H1 (cell line): Measurements from ENCODE around the gene CNOT1. TPM values are rescaled to one million over a fixed set of nuclear protein-coding genes. Genes with fewer than 3 reads are reported as not detected.

Source experiments
- CTCF ChIA-PET: fragments of 300-600 bp; sonication (Branson Sonifier 250); formaldehyde crosslinking; loops from one replicate; lab custom pipeline; 2021; ENCODE audit not compliant: partially characterized antibody; lab: Charles Lee
- POLR2A ChIA-PET: fragments of 300-600 bp; sonication (Branson Sonifier 250); formaldehyde crosslinking; loops from one replicate; lab custom pipeline; 2021; ENCODE audit warnings: inconsistent platforms; ENCODE audit not compliant: partially characterized antibody; lab: Charles Lee
- DNase-seq, 2 experiments: peaks; one replicate each; pipeline versions ENCODE4 v3.0.0 to v3.0.0-alpha.2; 2010 to 2022; ENCODE audit warnings: low spot score in 2 of 2, low read depth in 1 of 2, mixed read lengths in 1 of 2
- FAIRE-seq: peaks from 2 replicates; lab custom pipeline; 2011; peaks lifted over from hg19 to GRCh38; lab: Jason Lieb, UNC
- H2AFZ ChIP-seq: 2 replicates; pipeline ENCODE4 v1.8.1; 2012; ENCODE audit warnings: low read length, inconsistent platforms
- H2AK5ac ChIP-seq: 2 replicates; pipeline ENCODE4 v1.6.1; 2013; ENCODE audit warnings: low read depth, low read length
- H2BK120ac ChIP-seq: replicated peaks from 2 replicates; pipeline ENCODE3; 2013; ENCODE audit warnings: low read depth, low read length, inconsistent platforms
- H2BK12ac ChIP-seq: 2 replicates; pipeline ENCODE4 v1.6.1; 2013; ENCODE audit warnings: low read depth, low read length
- H2BK15ac ChIP-seq: 2 replicates; pipeline ENCODE4 v1.6.1; 2013; ENCODE audit warnings: low read length
- H2BK20ac ChIP-seq: 2 replicates; pipeline ENCODE4 v1.6.1; 2013; ENCODE audit warnings: low read length
- H2BK5ac ChIP-seq: 2 replicates; pipeline ENCODE4 v1.6.1; 2013; ENCODE audit warnings: low read depth, low read length
- H3K14ac ChIP-seq: 2 replicates; pipeline ENCODE4 v1.6.1; 2013; ENCODE audit warnings: inconsistent platforms; ENCODE audit not compliant: insufficient read length
- H3K18ac ChIP-seq: 2 replicates; pipeline ENCODE4 v1.6.1; 2013; ENCODE audit warnings: low read length; ENCODE audit errors: extremely low read depth
- H3K23ac ChIP-seq: 2 replicates; pipeline ENCODE4 v1.6.1; 2013; ENCODE audit warnings: inconsistent platforms; ENCODE audit not compliant: insufficient read length
- H3K23me2 ChIP-seq: 2 replicates; pipeline ENCODE4 v1.6.1; 2013; ENCODE audit warnings: low read depth, low read length
- H3K27ac ChIP-seq: 2 replicates; pipeline ENCODE4 v1.6.1; 2011; ENCODE audit warnings: low read depth, low read length, inconsistent platforms
- H3K27me3 ChIP-seq, 4 experiments: replicated peaks in 1 of 4; 1 replicate in 1 of 4; 2 replicates in 3 of 4; pipeline versions ENCODE4 v1.6.1 to v1.8.1; 2011 to 2013; ENCODE audit warnings: low read length in 3 of 4, mild to moderate bottlenecking in 3 of 4, inconsistent platforms in 2 of 4, mixed read lengths in 2 of 4, moderate library complexity in 1 of 4; ENCODE audit not compliant: control insufficient read depth in 3 of 4, insufficient read depth in 3 of 4; ENCODE audit errors: extremely low read depth in 1 of 4
- H3K36me3 ChIP-seq, 4 experiments: 2 replicates each; pipeline versions ENCODE4 v1.6.1 to v1.8.1; 2011 to 2013; ENCODE audit warnings: mild to moderate bottlenecking in 4 of 4, low read length in 3 of 4, moderate library complexity in 2 of 4, control low read depth in 1 of 4, inconsistent platforms in 1 of 4; ENCODE audit not compliant: insufficient read depth in 4 of 4, control insufficient read depth in 2 of 4
- H3K4ac ChIP-seq: replicated peaks from 2 replicates; pipeline ENCODE3; 2013; ENCODE audit warnings: low read length, low read depth, mixed read lengths, inconsistent platforms; ENCODE audit not compliant: insufficient read length
- H3K4me1 ChIP-seq, 4 experiments: replicated peaks in 1 of 4; 1 replicate in 1 of 4; 2 replicates in 3 of 4; pipeline versions ENCODE4 v1.6.1 to v1.8.1; 2011 to 2013; ENCODE audit warnings: low read length in 3 of 4, inconsistent platforms in 2 of 4, mixed read lengths in 1 of 4; ENCODE audit not compliant: insufficient read depth in 4 of 4, control insufficient read depth in 3 of 4
- H3K4me2 ChIP-seq, 2 experiments: 2 replicates each; pipeline versions ENCODE4 v1.6.1 to v1.8.1; 2011 to 2013; ENCODE audit warnings: low read depth in 2 of 2, low read length in 2 of 2, control low read depth in 1 of 2, inconsistent platforms in 1 of 2, mild to moderate bottlenecking in 1 of 2; ENCODE audit not compliant: insufficient read depth in 1 of 2
- H3K4me3 ChIP-seq, 4 experiments: fragments of 200-600, 300-600 bp in 1 of 4; sonication (generic), shearing (Covaris generic), sonication (Bioruptor Twin) in 1 of 4; 2 replicates each; pipeline versions ENCODE4 v1.5.1 to v1.8.1; 2011 to 2016; ENCODE audit warnings: low read length in 4 of 4, low read depth in 3 of 4, control low read depth in 2 of 4, inconsistent platforms in 2 of 4, mild to moderate bottlenecking in 2 of 4, mixed read lengths in 1 of 4, moderate library complexity in 1 of 4; ENCODE audit not compliant: insufficient read depth in 2 of 4; ENCODE audit errors: extremely low read depth in 1 of 4
- H3K56ac ChIP-seq: replicated peaks from 2 replicates; pipeline ENCODE3; 2013; ENCODE audit warnings: low read depth, mild to moderate bottlenecking, mixed read lengths, low read length, inconsistent platforms; ENCODE audit not compliant: insufficient read length
- H3K79me1 ChIP-seq: 2 replicates; pipeline ENCODE4 v1.6.1; 2013; ENCODE audit warnings: low read depth, low read length, control low read depth
- H3K79me2 ChIP-seq, 2 experiments: 2 replicates each; pipeline versions ENCODE4 v1.6.1 to v1.8.1; 2012 to 2013; ENCODE audit warnings: low read length in 2 of 2, mild to moderate bottlenecking in 2 of 2, inconsistent platforms in 1 of 2; ENCODE audit not compliant: insufficient read depth in 2 of 2, control insufficient read depth in 1 of 2
- H3K9ac ChIP-seq, 4 experiments: replicated peaks in 1 of 4; 1 replicate in 1 of 4; 2 replicates in 3 of 4; pipeline versions ENCODE4 v1.6.1 to v1.8.1; 2011 to 2013; ENCODE audit warnings: low read depth in 3 of 4, low read length in 3 of 4, control low read depth in 2 of 4, mild to moderate bottlenecking in 2 of 4, moderate library complexity in 2 of 4, inconsistent platforms in 1 of 4; ENCODE audit errors: extremely low read depth in 1 of 4
- H3K9me3 ChIP-seq, 2 experiments: 2 replicates each; pipeline versions ENCODE4 v1.6.1 to v1.8.1; 2012 to 2013; ENCODE audit warnings: mild to moderate bottlenecking in 2 of 2, moderate library complexity in 2 of 2, control low read depth in 1 of 2, inconsistent platforms in 1 of 2, low read depth in 1 of 2, low read length in 1 of 2, mixed read lengths in 1 of 2; ENCODE audit not compliant: insufficient read depth in 2 of 2
- H4K20me1 ChIP-seq, 2 experiments: replicated peaks in 1 of 2; 2 replicates each; pipeline versions ENCODE3 to v1.8.1; 2011 to 2013; ENCODE audit warnings: inconsistent platforms in 2 of 2, low read length in 2 of 2, mild to moderate bottlenecking in 1 of 2; ENCODE audit not compliant: insufficient read depth in 2 of 2, control insufficient read depth in 1 of 2
- H4K5ac ChIP-seq: 2 replicates; pipeline ENCODE4 v1.6.1; 2013; ENCODE audit warnings: low read length, low read depth, mixed read lengths, inconsistent platforms; ENCODE audit not compliant: insufficient read length
- H4K8ac ChIP-seq: 2 replicates; pipeline ENCODE4 v1.8.0; 2013; ENCODE audit warnings: mild to moderate bottlenecking, moderate library complexity, low read length, inconsistent platforms; ENCODE audit not compliant: insufficient read depth; ENCODE audit errors: extremely low read depth
- H4K91ac ChIP-seq: replicated peaks from 2 replicates; pipeline ENCODE3; 2013; ENCODE audit warnings: low read length, mixed read lengths, inconsistent platforms; ENCODE audit not compliant: insufficient read length
- CBX8 ChIP-seq: fragments of 300-800, 300-1000 bp; sonication (generic); IDR thresholded peaks from 2 replicates; pipeline ENCODE4 v1.7.1; 2016; ENCODE audit warnings: low read depth, low read length, borderline replicate concordance
- FOSL1 ChIP-seq: IDR thresholded peaks from 2 replicates; pipeline ENCODE4 v1.6.1; 2011; ENCODE audit warnings: mild to moderate bottlenecking, low read depth, low read length, moderate library complexity; ENCODE audit not compliant: insufficient read depth
- HDAC6 ChIP-seq: IDR thresholded peaks from one replicate; pipeline ENCODE4 v1.7.1; 2012; ENCODE audit warnings: low read depth, mild to moderate bottlenecking, inconsistent platforms, low read length, moderate library complexity
- MAX ChIP-seq: IDR thresholded peaks from 2 replicates; pipeline ENCODE4 v1.6.1; 2012; ENCODE audit warnings: inconsistent platforms
- POU5F1 ChIP-seq: IDR thresholded peaks from 2 replicates; pipeline ENCODE4 v1.6.1; 2011; ENCODE audit warnings: low read depth, mild to moderate bottlenecking, low read length, moderate library complexity
- RFX5 ChIP-seq: IDR thresholded peaks from 2 replicates; pipeline ENCODE4 v1.6.1; 2011; ENCODE audit warnings: low read depth, low read length, improper control_type of control experiment, borderline replicate concordance
- RXRA ChIP-seq: IDR thresholded peaks from 2 replicates; pipeline ENCODE4 v1.6.1; 2011; ENCODE audit warnings: low read depth, mild to moderate bottlenecking, low read length, moderate library complexity; ENCODE audit not compliant: insufficient read depth
- SAP30 ChIP-seq: fragments of 300-600 bp; sonication (generic); IDR thresholded peaks from 2 replicates; pipeline ENCODE4 v1.7.1; 2012; ENCODE audit warnings: low read length, moderate library complexity, mild to moderate bottlenecking, inconsistent platforms; ENCODE audit not compliant: insufficient read depth, insufficient replicate concordance
- SIN3A ChIP-seq, 2 experiments: IDR thresholded peaks in 1 of 2; conservative IDR thresholded peaks in 1 of 2; 2 replicates each; pipeline ENCODE4 v1.6.1; 2011 to 2012; ENCODE audit warnings: low read length in 2 of 2, improper control_type of control experiment in 1 of 2, low read depth in 1 of 2, mild to moderate bottlenecking in 1 of 2
- SUZ12 ChIP-seq: fragments of 200-600 bp; sonication (generic); IDR thresholded peaks from 2 replicates; pipeline ENCODE4 v1.6.1; 2012; ENCODE audit warnings: mild to moderate bottlenecking, inconsistent platforms, low read length, moderate library complexity, mixed read lengths
- TCF12 ChIP-seq: IDR thresholded peaks from 2 replicates; pipeline ENCODE4 v1.6.1; 2011; ENCODE audit warnings: low read depth, mild to moderate bottlenecking, low read length
- TEAD4 ChIP-seq: IDR thresholded peaks from 2 replicates; pipeline ENCODE4 v1.6.1; 2012; ENCODE audit warnings: low read depth, low read length, inconsistent platforms, mixed read lengths
- WGBS, 2 experiments: shearing (Covaris generic) in 1 of 2; methylation state at CpG; one replicate each; pipeline versions ENCODE4 v1.1.6 to v1.1.7; 2013 to 2015; ENCODE audit warnings: low lambda C conversion rate in 2 of 2, mixed read lengths in 2 of 2, inconsistent platforms in 1 of 2, low coverage in 1 of 2, missing lambda C conversion rate in 1 of 2; ENCODE audit not compliant: insufficient replicate concordance in 2 of 2, insufficient coverage in 1 of 2, insufficient read length in 1 of 2; ENCODE audit errors: extremely low coverage in 1 of 2, missing lambda C conversion rate in 1 of 2; 5-methylcytosine and 5-hydroxymethylcytosine counted together
- polyA plus RNA-seq, 7 experiments: library from polyadenylated mRNA; depleted of rRNA in 3 of 7; stranded (reverse) in 5 of 7; unstranded in 2 of 7; fragments of >200 nt in 5 of 7; fragments of 200-250 nt in 2 of 7; gene quantifications; 1 replicate in 5 of 7; 2 replicates in 1 of 7; 4 replicates in 1 of 7; pipeline versions ENCODE4 v1.2.1 to v1.2.3, GENCODE V29; 2011 to 2013; ENCODE audit warnings: missing spikeins in 2 of 7, mixed read lengths in 2 of 7
- total RNA-seq: library from RNA; stranded (reverse); fragmentation: NEBNext Ultra II Directional; extraction: Animal tissue kit (Norgen Biotek cat#: 25700); gene quantifications from 2 replicates; pipeline ENCODE4 v1.2.1, GENCODE V29; 2021

The CNOT1 gene
- total and polyA plus RNA-seq, 2 of the 8 experiments (the other 6 are each of a cell fraction or from before 2014, with no cell fraction given) = 306 to 319 TPM

- no peak overlapping the region for H3K4me2 ChIP-seq
- H3K23me2 ChIP-seq = peaks cover 2% of the 10 kb centered on the region; the same call in 1 of the 2 replicates
- H4K91ac ChIP-seq = no peak overlapping the region
- 97% methylated on average over 18 of the region's 18 CpGs; no CpG with 5 or more reads in 1 of the 2 experiments for WGBS, 2 experiments
- no peak overlapping the region for H2AFZ ChIP-seq
- FAIRE-seq = no peak
- no peak overlapping the region for H3K56ac ChIP-seq
- no peak for DNase-seq
- H3K27me3 ChIP-seq = no peaks in the 10 kb centered on the region
- no peak overlapping the region for H3K4ac ChIP-seq
- H3K4me1 ChIP-seq = no peaks in the 10 kb centered on the region
- H2BK12ac ChIP-seq = no peak overlapping the region
- no peak overlapping the region for H3K27ac ChIP-seq
- H4K5ac ChIP-seq = no peak overlapping the region
- H3K36me3 ChIP-seq = peaks cover 2 to 17% (median 7%) of the 10 kb centered on the region in 4 experiments; a peak in 6 of 8 replicates
- no peak overlapping the region for H2BK15ac ChIP-seq
- POLR2A ChIA-PET = no interaction called here
- no peak overlapping the region for H2BK120ac ChIP-seq
- no peak overlapping the region for H3K18ac ChIP-seq
- H3K4me3 ChIP-seq = no peak overlapping the region
- H3K9ac ChIP-seq = no peak overlapping the region
- no peaks in the 10 kb centered on the region for H3K79me1 ChIP-seq
- CTCF ChIA-PET = interaction anchor here (0.6 to 1.2 kb wide), 4 partner anchors 9 to 85 kb away, joined by 3 to 4 read pairs (median 3); no protein-coding TSS in a partner anchor
- H3K23ac ChIP-seq = no peak overlapping the region
- no peak overlapping the region for H4K8ac ChIP-seq
- H3K79me2 ChIP-seq = no peaks in the 10 kb centered on the region
- no peak overlapping the region for H3K14ac ChIP-seq
- H3K9me3 ChIP-seq = no peaks in the 10 kb centered on the region
- no peaks in the 10 kb centered on the region for H4K20me1 ChIP-seq
- H2AK5ac ChIP-seq = no peak overlapping the region
- no peak for TF ChIP-seq RXRA
- TF ChIP-seq FOSL1 = no peak
- TF ChIP-seq POU5F1 = no peak
- TF ChIP-seq TCF12 = no peak
- TF ChIP-seq RFX5 = no peak
- no peak for TF ChIP-seq TEAD4
- no peak for TF ChIP-seq MAX
- no peak for TF ChIP-seq SUZ12
- no peak for TF ChIP-seq CBX8
- TF ChIP-seq HDAC6 = no peak
- TF ChIP-seq SIN3A (conservative IDR thresholded peaks at IDR 0.05 in 1 of 2, IDR thresholded peaks at IDR 0.05 in 1 of 2; ENCODE audit: low read depth in 1 of 2, low read length in 2 of 2) = no peak
- TF ChIP-seq SAP30 = no peak
- H2BK5ac ChIP-seq = no peak overlapping the region
- no peak overlapping the region for H2BK20ac ChIP-seq
Measured at GRCh38 chr16:58670946-58671583, 41.4 kb upstream of the CNOT1 start.
